OCI-LY7 (cell line): ENCODE results near the gene ZNF74. TPM values are rescaled to one million over a fixed set of nuclear protein-coding genes. Genes with fewer than 3 reads are reported as not detected.

Experiments
- BruUV-seq: library from RNA; stranded (reverse); fragments of 400-500 nt; replicated peaks from 2 replicates; lab custom pipeline; 2021; lab: Mats Ljungman, UMichigan
- CTCF ChIA-PET: fragments of 300-600 bp; sonication (Branson Sonifier 250); formaldehyde crosslinking; loops from one replicate; lab custom pipeline; 2022; ENCODE audit warnings: antibody characterized with exemption; ENCODE audit not compliant: unreplicated experiment; lab: Charles Lee
- POLR2A ChIA-PET: fragments of 300-600 bp; sonication (Branson Sonifier 250); formaldehyde crosslinking; loops from one replicate; lab custom pipeline; 2022; ENCODE audit warnings: antibody characterized with exemption; lab: Charles Lee
- DNase-seq: peaks from one replicate; pipeline ENCODE4 v3.0.0-alpha.2; 2015; ENCODE audit warnings: low spot score
- H2AFZ ChIP-seq: fragments of 200-600 bp; sonication (generic), shearing (Covaris generic); 2 replicates; pipeline ENCODE4 v1.6.1; 2014; ENCODE audit warnings: mild to moderate bottlenecking, antibody characterized with exemption, low read length, moderate library complexity
- H3K27ac ChIP-seq: fragments of 200-600 bp; sonication (generic); 2 replicates; pipeline ENCODE4 v1.5.1; 2014; ENCODE audit warnings: mixed run types, low read depth, mild to moderate bottlenecking, moderate library complexity, low read length, inconsistent platforms; ENCODE audit not compliant: poor library complexity, severe bottlenecking
- H3K36me3 ChIP-seq: fragments of 200-600 bp; sonication (generic); 2 replicates; pipeline ENCODE4 v1.6.1; 2014; ENCODE audit warnings: mild to moderate bottlenecking, antibody characterized with exemption, low read length, moderate library complexity, mixed read lengths; ENCODE audit not compliant: insufficient read depth
- H3K4me1 ChIP-seq: fragments of 200-600 bp; sonication (generic); 2 replicates; pipeline ENCODE4 v1.5.1; 2014; ENCODE audit warnings: mild to moderate bottlenecking, low read length; ENCODE audit not compliant: insufficient read depth, poor library complexity, severe bottlenecking
- H3K4me2 ChIP-seq: fragments of 200-600 bp; sonication (generic); 2 replicates; pipeline ENCODE4 v1.6.1; 2014; ENCODE audit warnings: mild to moderate bottlenecking, low read length
- H3K4me3 ChIP-seq: fragments of 200-600 bp; sonication (generic); 2 replicates; pipeline ENCODE4 v1.5.1; 2014; ENCODE audit warnings: mild to moderate bottlenecking, low read depth, low read length; ENCODE audit not compliant: poor library complexity, severe bottlenecking
- H3K79me2 ChIP-seq: fragments of 200-600 bp; sonication (generic); 2 replicates; pipeline ENCODE4 v1.6.1; 2016; ENCODE audit warnings: low read depth, mild to moderate bottlenecking, low read length, moderate library complexity, mixed read lengths; ENCODE audit not compliant: insufficient read depth
- H3K9me2 ChIP-seq: fragments of 200-600 bp; sonication (generic); 2 replicates; pipeline ENCODE4 v1.6.1; 2016; ENCODE audit warnings: mild to moderate bottlenecking, low read length, mixed read lengths; ENCODE audit not compliant: insufficient read depth
- H3K9me3 ChIP-seq: fragments of 200-600 bp; sonication (generic); 2 replicates; pipeline ENCODE4 v1.6.1; 2014; ENCODE audit warnings: mild to moderate bottlenecking, mixed run types, low read length, mixed read lengths
- H4K20me1 ChIP-seq: fragments of 200-600 bp; sonication (generic); 2 replicates; pipeline ENCODE4 v1.6.1; 2014; ENCODE audit warnings: mild to moderate bottlenecking, antibody characterized with exemption, low read length, moderate library complexity, mixed read lengths; ENCODE audit not compliant: insufficient read depth
- CTCF ChIP-seq: fragments of 200-600 bp; sonication (generic); conservative IDR thresholded peaks from 2 replicates; pipeline ENCODE4 v1.5.1; 2014; ENCODE audit warnings: mild to moderate bottlenecking, antibody characterized with exemption, low read length, moderate library complexity, mixed read lengths
- EZH2phosphoT487 ChIP-seq: fragments of 200-600 bp; sonication (generic); IDR thresholded peaks from 2 replicates; pipeline ENCODE4 v1.6.1; 2018; ENCODE audit warnings: low read depth, borderline replicate concordance, mild to moderate bottlenecking, mixed run types, antibody characterized with exemption, low read length, moderate library complexity, mixed read lengths
- intact Hi-C: fragments of 100-400 bp; cut with micrococcal nuclease; formaldehyde crosslinking; loops from one replicate; pipeline ENCODE4 v1.10.0; 2022; ENCODE audit not compliant: unreplicated experiment
- total RNA-seq, 2 experiments: library from RNA; depleted of rRNA in 1 of 2; stranded (reverse); fragments of >200 nt in 1 of 2; shearing (Covaris generic) in 1 of 2; gene quantifications; 2 replicates each; pipeline ENCODE4 v1.2.3, GENCODE V29; 2014 to 2022

Gene ZNF74
- total RNA-seq, 2 experiments from 2014 or later = not detected

GRCh38 chr22:20418211-20418788 is 24.3 kb downstream of the ZNF74 start:
- BruUV-seq = no TSS peak
- H2AFZ ChIP-seq = peak overlapping the region; percentile 62; the same call in 1 of the 2 replicates
- H3K79me2 ChIP-seq = no peaks in the 10 kb centered on the region
- no peaks in the 10 kb centered on the region for H3K36me3 ChIP-seq
- CTCF ChIA-PET = interaction anchor here (0.6 to 1.2 kb wide), 3 partner anchors 12 to 38 kb away, joined by 4 to 6 read pairs (median 4); no protein-coding TSS in a partner anchor
- POLR2A ChIA-PET = interaction anchor here (1.6 kb wide), 1 partner anchor 38 kb away, joined by 3 read pairs; no protein-coding TSS in a partner anchor
- H3K4me3 ChIP-seq = peak overlapping the region; percentile 28
- no peaks in the 10 kb centered on the region for H3K9me2 ChIP-seq
- intact Hi-C loops = loop anchor here (1.0 to 5.0 kb wide), 4 partner anchors 38 to 279 kb away; no protein-coding TSS in a partner anchor
- no peaks in the 10 kb centered on the region for H3K9me3 ChIP-seq
- H3K4me1 ChIP-seq = peaks cover 3% of the 10 kb centered on the region
- no peaks in the 10 kb centered on the region for H4K20me1 ChIP-seq
- no peak overlapping the region for H3K27ac ChIP-seq
- peak; percentile 71 for DNase-seq
- peak; percentile 84 for TF ChIP-seq CTCF
- no peak for TF ChIP-seq EZH2phosphoT487
- H3K4me2 ChIP-seq = peak overlapping the region; percentile 81

- ChIA-PET POLR2A (no interaction called here), CTCF (no interaction called here)
- no peak for DNase-seq
- no peak for TF ChIP-seq CTCF
- TF ChIP-seq EZH2phosphoT487 = no peak
- intact Hi-C loops = loop anchor here (5.0 kb wide), 1 partner anchor 278 kb away; no protein-coding TSS in a partner anchor
- BruUV-seq = no TSS peak
- Histone ChIP-seq H2AFZ (no peak overlapping the region), H3K27ac (no peak overlapping the region), H3K4me3 (no peak overlapping the region), H3K4me2 (no peak overlapping the region), H4K20me1 (no peaks in the 10 kb centered on the region), H3K79me2 (no peaks in the 10 kb centered on the region), H3K4me1 (peaks cover 3% of the 10 kb centered on the region), H3K9me3 (no peaks in the 10 kb centered on the region), H3K36me3 (no peaks in the 10 kb centered on the region), H3K9me2 (no peaks in the 10 kb centered on the region)
Measured at GRCh38 chr22:20419664-20419951, 25.7 kb downstream of the ZNF74 start.

GRCh38 chr22:20420157-20420842 is 26.3 kb downstream of the ZNF74 start:
- no peaks in the 10 kb centered on the region for H3K36me3 ChIP-seq
- no peak overlapping the region for H2AFZ ChIP-seq
- intact Hi-C loops = no loop called here
- H3K4me1 ChIP-seq = peaks cover 3% of the 10 kb centered on the region
- no peaks in the 10 kb centered on the region for H3K9me2 ChIP-seq
- CTCF ChIA-PET = no interaction called here
- H3K9me3 ChIP-seq = no peaks in the 10 kb centered on the region
- H3K79me2 ChIP-seq = no peaks in the 10 kb centered on the region
- DNase-seq = no peak
- no TSS peak for BruUV-seq
- no peak overlapping the region for H3K4me3 ChIP-seq
- H3K27ac ChIP-seq = no peak overlapping the region
- TF ChIP-seq EZH2phosphoT487 (no peak), CTCF (no peak; the same call in 1 of the 2 replicates)
- POLR2A ChIA-PET = no interaction called here
- H4K20me1 ChIP-seq = no peaks in the 10 kb centered on the region
- H3K4me2 ChIP-seq = no peak overlapping the region
